GM19099 (cell line): ENCODE results near the gene ANTXR2.

ENCODE experiments used
- POLR2A ChIP-seq: IDR thresholded peaks from 3 replicates; pipeline ENCODE4 v1.6.1; 2011; ENCODE audit warnings: low read depth; ENCODE audit not compliant: insufficient read length; ENCODE audit errors: extremely low read depth

The ANTXR2 gene

GRCh38 chr4:79998201-79998600, 74.8 kb downstream of the ANTXR2 start:
- no peak for TF ChIP-seq POLR2A

- no peak for TF ChIP-seq POLR2A
Measured at GRCh38 chr4:79996851-79997250, 76.2 kb downstream of the ANTXR2 start.

GRCh38 chr4:79993476-79993875, 79.6 kb downstream of the ANTXR2 start:
- no peak for TF ChIP-seq POLR2A

GRCh38 chr4:79991601-79992000, 81.4 kb downstream of the ANTXR2 start:
- no peak for TF ChIP-seq POLR2A

- no peak for TF ChIP-seq POLR2A
Measured at GRCh38 chr4:79987401-79987800, 85.6 kb downstream of the ANTXR2 start.

- TF ChIP-seq POLR2A = no peak
Measured at GRCh38 chr4:79983431-79983830, 89.6 kb downstream of the ANTXR2 start.

- TF ChIP-seq POLR2A = no peak
Measured at GRCh38 chr4:79982601-79983322, 90.3 kb downstream of the ANTXR2 start.

- no peak for TF ChIP-seq POLR2A
Measured at GRCh38 chr4:79980448-79980847, 92.6 kb downstream of the ANTXR2 start.

- TF ChIP-seq POLR2A = no peak
Measured at GRCh38 chr4:79979785-79980437, 93.1 kb downstream of the ANTXR2 start.

- TF ChIP-seq POLR2A = no peak
Measured at GRCh38 chr4:79977131-79977840, 95.7 kb downstream of the ANTXR2 start.

GRCh38 chr4:79964400-79965211, 108.4 kb downstream of the ANTXR2 start:
- no peak for TF ChIP-seq POLR2A

GRCh38 chr4:79964020-79964399, 109.0 kb downstream of the ANTXR2 start:
- TF ChIP-seq POLR2A = no peak

- no peak for TF ChIP-seq POLR2A
Measured at GRCh38 chr4:79959652-79960051, 113.4 kb downstream of the ANTXR2 start.

- TF ChIP-seq POLR2A = no peak
Measured at GRCh38 chr4:79958466-79959264, 114.4 kb downstream of the ANTXR2 start.
